Keratinocyte (primary cell): ENCODE measurements around the gene PMF1. TPM values are rescaled to one million over a fixed set of nuclear protein-coding genes. Genes with fewer than 3 reads are reported as not detected.

ENCODE experiments used
- DNase-seq: peaks from one replicate; pipeline ENCODE4 v3.0.0-alpha.2; 2011; ENCODE audit warnings: low read depth, missing footprints, low spot score
- FAIRE-seq: peaks from 2 replicates; lab custom pipeline; 2011; peaks lifted over from hg19 to GRCh38; lab: Jason Lieb, UNC
- H2AFZ ChIP-seq: 2 replicates; pipeline ENCODE4 v1.6.0; 2012; ENCODE audit warnings: low read length, control low read depth, inconsistent platforms; ENCODE audit not compliant: control insufficient read depth
- H3K27ac ChIP-seq: 2 replicates; pipeline ENCODE4 v1.5.1; 2011; ENCODE audit warnings: low read length; ENCODE audit not compliant: control insufficient read depth, insufficient read depth
- H3K27me3 ChIP-seq: 3 replicates; pipeline ENCODE4 v1.6.0; 2011; ENCODE audit warnings: low read length; ENCODE audit not compliant: control insufficient read depth, insufficient read depth; ENCODE audit errors: extremely low read depth
- H3K36me3 ChIP-seq, 2 experiments: 2 replicates in 1 of 2; 3 replicates in 1 of 2; pipeline ENCODE4 v1.5.1; 2011; ENCODE audit warnings: low read length in 2 of 2, mild to moderate bottlenecking in 1 of 2; ENCODE audit not compliant: control insufficient read depth in 2 of 2, insufficient read depth in 2 of 2; ENCODE audit errors: extremely low read depth in 1 of 2
- H3K4me1 ChIP-seq: 3 replicates; pipeline ENCODE4 v1.5.1; 2011; ENCODE audit warnings: low read length; ENCODE audit not compliant: control insufficient read depth, insufficient read depth; ENCODE audit errors: extremely low read depth
- H3K4me2 ChIP-seq: 3 replicates; pipeline ENCODE4 v1.6.0; 2011; ENCODE audit warnings: low read depth, low read length; ENCODE audit not compliant: control insufficient read depth, insufficient read depth; ENCODE audit errors: extremely low read depth
- H3K4me3 ChIP-seq, 3 experiments: fragments of 200-600 bp in 1 of 3; sonication (generic) in 1 of 3; 2 replicates in 2 of 3; 3 replicates in 1 of 3; pipeline ENCODE4 v1.5.1; 2011 to 2016; ENCODE audit warnings: low read length in 3 of 3, mild to moderate bottlenecking in 3 of 3, control low read depth in 2 of 3, inconsistent platforms in 1 of 3, low read depth in 1 of 3, mixed read lengths in 1 of 3, mixed run types in 1 of 3, moderate library complexity in 1 of 3; ENCODE audit not compliant: control insufficient read depth in 2 of 3, insufficient read depth in 2 of 3; ENCODE audit errors: extremely low read depth in 1 of 3
- H3K79me2 ChIP-seq: 2 replicates; pipeline ENCODE4 v1.6.0; 2012; ENCODE audit warnings: low read length; ENCODE audit not compliant: control insufficient read depth, insufficient read depth
- H3K9ac ChIP-seq: 3 replicates; pipeline ENCODE4 v1.6.0; 2011; ENCODE audit warnings: low read length; ENCODE audit not compliant: control insufficient read depth, insufficient read depth; ENCODE audit errors: extremely low read depth
- H3K9me1 ChIP-seq: 3 replicates; pipeline ENCODE4 v1.6.0; 2011; ENCODE audit warnings: low read length; ENCODE audit not compliant: control insufficient read depth, insufficient read depth; ENCODE audit errors: extremely low read depth
- H3K9me3 ChIP-seq: 2 replicates; pipeline ENCODE4 v1.5.1; 2012; ENCODE audit warnings: low read depth, low read length; ENCODE audit not compliant: control insufficient read depth
- H4K20me1 ChIP-seq: 3 replicates; pipeline ENCODE4 v1.6.0; 2011; ENCODE audit warnings: low read length; ENCODE audit not compliant: control insufficient read depth, insufficient read depth; ENCODE audit errors: extremely low read depth
- CTCF ChIP-seq, 3 experiments: IDR thresholded peaks in 1 of 3; conservative IDR thresholded peaks in 1 of 3; optimal IDR thresholded peaks in 1 of 3; 2 replicates in 2 of 3; 3 replicates in 1 of 3; pipeline versions ENCODE3 to v1.5.1; 2011; ENCODE audit warnings: low read length in 3 of 3, mild to moderate bottlenecking in 3 of 3, moderate library complexity in 2 of 3, control low read depth in 1 of 3, inconsistent platforms in 1 of 3; ENCODE audit not compliant: insufficient read depth in 2 of 3; ENCODE audit errors: extremely low read depth in 1 of 3
- EZH2 ChIP-seq: IDR thresholded peaks from one replicate; pipeline ENCODE4 v1.6.1; 2012; ENCODE audit warnings: inconsistent platforms, mild to moderate bottlenecking, low read length, moderate library complexity
- dilution Hi-C: fragments of 300-500 bp; cut with MboI; formaldehyde crosslinking; loops from one replicate; pipeline ENCODE4 v1.7.0; 2020; ENCODE audit warnings: low sequenced_read_pairs; ENCODE audit not compliant: extremely low pct_ligation_motif_present
- polyA plus RNA-seq, 5 experiments: library from polyadenylated mRNA; depleted of rRNA in 3 of 5; stranded (reverse) in 3 of 5; stranded (forward) in 1 of 5; unstranded in 1 of 5; fragments of >200 nt; gene quantifications; 1 replicate in 1 of 5; 2 replicates in 3 of 5; 3 replicates in 1 of 5; pipeline versions ENCODE4 v1.2.1 to v1.2.3, GENCODE V29; 2011 to 2012; ENCODE audit warnings: missing spikeins in 2 of 5, low read depth in 1 of 5, low replicate concordance in 1 of 5

The PMF1 gene
- polyA plus RNA-seq, 1 donor (not counting 4 experiments of a cell fraction or from before 2014, with no cell fraction given) = 41.0 TPM

GRCh38 chr1:156164125-156164831 is 48.5 kb upstream of the PMF1 start:
- FAIRE-seq (no peak), DNase-seq (no peak)
- H3K27ac ChIP-seq = no peak overlapping the region
- no peaks in the 10 kb centered on the region for H3K27me3 ChIP-seq
- no peaks in the 10 kb centered on the region for H3K9me1 ChIP-seq
- H3K4me2 ChIP-seq = no peak overlapping the region
- H3K9me3 ChIP-seq = no peaks in the 10 kb centered on the region
- H3K36me3 ChIP-seq = peaks cover 4 to 10% of the 10 kb centered on the region in 2 experiments
- no peak overlapping the region for H3K9ac ChIP-seq
- H2AFZ ChIP-seq = no peak overlapping the region
- no peaks in the 10 kb centered on the region for H3K79me2 ChIP-seq
- TF ChIP-seq CTCF (optimal IDR thresholded peaks at IDR 0.05 in 1 of 3, IDR thresholded peaks at IDR 0.05 in 1 of 3, conservative IDR thresholded peaks at IDR 0.05 in 1 of 3; ENCODE audit: extremely low read depth in 1 of 3, insufficient read depth in 2 of 3, low read length in 3 of 3) (no peak), EZH2 (no peak)
- dilution Hi-C loops = no loop called here
- H3K4me1 ChIP-seq = no peaks in the 10 kb centered on the region
- no peak overlapping the region for H3K4me3 ChIP-seq
- H4K20me1 ChIP-seq = no peaks in the 10 kb centered on the region

GRCh38 chr1:156165083-156165482 is 47.7 kb upstream of the PMF1 start:
- H2AFZ ChIP-seq = no peak overlapping the region
- H3K4me2 ChIP-seq = no peak overlapping the region
- no peaks in the 10 kb centered on the region for H3K27me3 ChIP-seq
- no peak overlapping the region for H3K27ac ChIP-seq
- peaks cover 3 to 7% of the 10 kb centered on the region in 2 experiments for H3K36me3 ChIP-seq
- no peak overlapping the region for H3K4me3 ChIP-seq
- FAIRE-seq (no peak), DNase-seq (no peak)
- no peaks in the 10 kb centered on the region for H4K20me1 ChIP-seq
- no peaks in the 10 kb centered on the region for H3K79me2 ChIP-seq
- H3K9me3 ChIP-seq = no peaks in the 10 kb centered on the region
- no peak overlapping the region for H3K9ac ChIP-seq
- H3K4me1 ChIP-seq = no peaks in the 10 kb centered on the region
- TF ChIP-seq EZH2 (no peak), CTCF (optimal IDR thresholded peaks at IDR 0.05 in 1 of 3, IDR thresholded peaks at IDR 0.05 in 1 of 3, conservative IDR thresholded peaks at IDR 0.05 in 1 of 3; ENCODE audit: extremely low read depth in 1 of 3, insufficient read depth in 2 of 3, low read length in 3 of 3) (no peak)
- dilution Hi-C loops = no loop called here
- no peaks in the 10 kb centered on the region for H3K9me1 ChIP-seq
